ENCODE measurements around the gene PLEKHG2. TPM values are rescaled to one million over a fixed set of nuclear protein-coding genes. Genes with fewer than 3 reads are reported as not detected.

The PLEKHG2 gene, protein sequence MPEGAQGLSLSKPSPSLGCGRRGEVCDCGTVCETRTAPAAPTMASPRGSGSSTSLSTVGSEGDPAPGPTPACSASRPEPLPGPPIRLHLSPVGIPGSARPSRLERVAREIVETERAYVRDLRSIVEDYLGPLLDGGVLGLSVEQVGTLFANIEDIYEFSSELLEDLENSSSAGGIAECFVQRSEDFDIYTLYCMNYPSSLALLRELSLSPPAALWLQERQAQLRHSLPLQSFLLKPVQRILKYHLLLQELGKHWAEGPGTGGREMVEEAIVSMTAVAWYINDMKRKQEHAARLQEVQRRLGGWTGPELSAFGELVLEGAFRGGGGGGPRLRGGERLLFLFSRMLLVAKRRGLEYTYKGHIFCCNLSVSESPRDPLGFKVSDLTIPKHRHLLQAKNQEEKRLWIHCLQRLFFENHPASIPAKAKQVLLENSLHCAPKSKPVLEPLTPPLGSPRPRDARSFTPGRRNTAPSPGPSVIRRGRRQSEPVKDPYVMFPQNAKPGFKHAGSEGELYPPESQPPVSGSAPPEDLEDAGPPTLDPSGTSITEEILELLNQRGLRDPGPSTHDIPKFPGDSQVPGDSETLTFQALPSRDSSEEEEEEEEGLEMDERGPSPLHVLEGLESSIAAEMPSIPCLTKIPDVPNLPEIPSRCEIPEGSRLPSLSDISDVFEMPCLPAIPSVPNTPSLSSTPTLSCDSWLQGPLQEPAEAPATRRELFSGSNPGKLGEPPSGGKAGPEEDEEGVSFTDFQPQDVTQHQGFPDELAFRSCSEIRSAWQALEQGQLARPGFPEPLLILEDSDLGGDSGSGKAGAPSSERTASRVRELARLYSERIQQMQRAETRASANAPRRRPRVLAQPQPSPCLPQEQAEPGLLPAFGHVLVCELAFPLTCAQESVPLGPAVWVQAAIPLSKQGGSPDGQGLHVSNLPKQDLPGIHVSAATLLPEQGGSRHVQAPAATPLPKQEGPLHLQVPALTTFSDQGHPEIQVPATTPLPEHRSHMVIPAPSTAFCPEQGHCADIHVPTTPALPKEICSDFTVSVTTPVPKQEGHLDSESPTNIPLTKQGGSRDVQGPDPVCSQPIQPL (N-terminal part only)
- 14.3 and 23.2 TPM in 2 replicates for polyA plus RNA-seq
- 52.1 and 58.4 TPM in 2 replicates for polyA minus RNA-seq

GRCh38 chr19:39412100-39412866 is at the start of gene PLEKHG2:
PLEKHG2 (plus strand) TSS chr19:39412669; CDS start chr19:39414087, 1,418 bp downstream.
- Histone ChIP-seq H3K9me3 (ENCODE audit: low read length) (no peaks in the 10 kb centered on the region), H3K9me2 (ENCODE audit: insufficient read depth, low read length) (no peaks in the 10 kb centered on the region), H3F3A (ENCODE audit: insufficient read depth, low read length, poor library complexity, severe bottlenecking) (no peaks in the 10 kb centered on the region), H3K27me3 (ENCODE audit: insufficient read depth, low read depth, low read length) (peaks cover 34% of the 10 kb centered on the region), H2AFZ (ENCODE audit: low read depth, low read length) (peak within 1 kb of the TSS; percentile 73), H3K27ac (ENCODE audit: low read length) (peak within 1 kb of the TSS; percentile 99), H3K4me3 (ENCODE audit: low read length) (peak within 1 kb of the TSS; percentile 89), H3K79me2 (replicated peaks; ENCODE audit: insufficient read depth, low read length) (peaks cover 27% of the 10 kb centered on the region), H3K9ac (ENCODE audit: low read length) (peak within 1 kb of the TSS; percentile 100), H4K20me1 (ENCODE audit: insufficient read depth) (no peaks in the 10 kb centered on the region), H3K36me3 (ENCODE audit: insufficient read depth, low read length) (no peaks in the 10 kb centered on the region), H3K4me2 (ENCODE audit: low read length) (peak within 1 kb of the TSS; percentile 97)
- peak; percentile 47 for TF ChIP-seq RAD21 (conservative IDR thresholded peaks at IDR 0.05)
- peak; percentile 44 for TF ChIP-seq MXI1 (conservative IDR thresholded peaks at IDR 0.05; ENCODE audit: poor library complexity, severe bottlenecking)
- peak; percentile 15 for TF ChIP-seq TAF1 (IDR thresholded peaks at IDR 0.05; ENCODE audit: low read depth)
- TF ChIP-seq EZH2 (IDR thresholded peaks at IDR 0.05; ENCODE audit: borderline replicate concordance, insufficient read depth, low read length, poor library complexity, severe bottlenecking) = no peak
- TF ChIP-seq, protein P1, sequence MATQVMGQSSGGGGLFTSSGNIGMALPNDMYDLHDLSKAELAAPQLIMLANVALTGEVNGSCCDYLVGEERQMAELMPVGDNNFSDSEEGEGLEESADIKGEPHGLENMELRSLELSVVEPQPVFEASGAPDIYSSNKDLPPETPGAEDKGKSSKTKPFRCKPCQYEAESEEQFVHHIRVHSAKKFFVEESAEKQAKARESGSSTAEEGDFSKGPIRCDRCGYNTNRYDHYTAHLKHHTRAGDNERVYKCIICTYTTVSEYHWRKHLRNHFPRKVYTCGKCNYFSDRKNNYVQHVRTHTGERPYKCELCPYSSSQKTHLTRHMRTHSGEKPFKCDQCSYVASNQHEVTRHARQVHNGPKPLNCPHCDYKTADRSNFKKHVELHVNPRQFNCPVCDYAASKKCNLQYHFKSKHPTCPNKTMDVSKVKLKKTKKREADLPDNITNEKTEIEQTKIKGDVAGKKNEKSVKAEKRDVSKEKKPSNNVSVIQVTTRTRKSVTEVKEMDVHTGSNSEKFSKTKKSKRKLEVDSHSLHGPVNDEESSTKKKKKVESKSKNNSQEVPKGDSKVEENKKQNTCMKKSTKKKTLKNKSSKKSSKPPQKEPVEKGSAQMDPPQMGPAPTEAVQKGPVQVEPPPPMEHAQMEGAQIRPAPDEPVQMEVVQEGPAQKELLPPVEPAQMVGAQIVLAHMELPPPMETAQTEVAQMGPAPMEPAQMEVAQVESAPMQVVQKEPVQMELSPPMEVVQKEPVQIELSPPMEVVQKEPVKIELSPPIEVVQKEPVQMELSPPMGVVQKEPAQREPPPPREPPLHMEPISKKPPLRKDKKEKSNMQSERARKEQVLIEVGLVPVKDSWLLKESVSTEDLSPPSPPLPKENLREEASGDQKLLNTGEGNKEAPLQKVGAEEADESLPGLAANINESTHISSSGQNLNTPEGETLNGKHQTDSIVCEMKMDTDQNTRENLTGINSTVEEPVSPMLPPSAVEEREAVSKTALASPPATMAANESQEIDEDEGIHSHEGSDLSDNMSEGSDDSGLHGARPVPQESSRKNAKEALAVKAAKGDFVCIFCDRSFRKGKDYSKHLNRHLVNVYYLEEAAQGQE (IDR thresholded peaks at IDR 0.05; ENCODE audit: borderline replicate concordance) = peak; percentile 8
- TF ChIP-seq, protein P2, sequence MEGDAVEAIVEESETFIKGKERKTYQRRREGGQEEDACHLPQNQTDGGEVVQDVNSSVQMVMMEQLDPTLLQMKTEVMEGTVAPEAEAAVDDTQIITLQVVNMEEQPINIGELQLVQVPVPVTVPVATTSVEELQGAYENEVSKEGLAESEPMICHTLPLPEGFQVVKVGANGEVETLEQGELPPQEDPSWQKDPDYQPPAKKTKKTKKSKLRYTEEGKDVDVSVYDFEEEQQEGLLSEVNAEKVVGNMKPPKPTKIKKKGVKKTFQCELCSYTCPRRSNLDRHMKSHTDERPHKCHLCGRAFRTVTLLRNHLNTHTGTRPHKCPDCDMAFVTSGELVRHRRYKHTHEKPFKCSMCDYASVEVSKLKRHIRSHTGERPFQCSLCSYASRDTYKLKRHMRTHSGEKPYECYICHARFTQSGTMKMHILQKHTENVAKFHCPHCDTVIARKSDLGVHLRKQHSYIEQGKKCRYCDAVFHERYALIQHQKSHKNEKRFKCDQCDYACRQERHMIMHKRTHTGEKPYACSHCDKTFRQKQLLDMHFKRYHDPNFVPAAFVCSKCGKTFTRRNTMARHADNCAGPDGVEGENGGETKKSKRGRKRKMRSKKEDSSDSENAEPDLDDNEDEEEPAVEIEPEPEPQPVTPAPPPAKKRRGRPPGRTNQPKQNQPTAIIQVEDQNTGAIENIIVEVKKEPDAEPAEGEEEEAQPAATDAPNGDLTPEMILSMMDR (IDR thresholded peaks at IDR 0.05; ENCODE audit: poor library complexity, severe bottlenecking) = peak; percentile 95
- TF ChIP-seq POLR2AphosphoS5 (IDR thresholded peaks at IDR 0.05) = peak; percentile 65
- peak; percentile 89 for TF ChIP-seq EP300 (conservative IDR thresholded peaks at IDR 0.05; ENCODE audit: poor library complexity, severe bottlenecking)
- TF ChIP-seq SMC3 (conservative IDR thresholded peaks at IDR 0.05; ENCODE audit: poor library complexity) = peak; percentile 38

Measured in neural cell (in vitro differentiated cells).